Measurements from ENCODE around the gene SYNJ2. TPM values are rescaled to one million over a fixed set of nuclear protein-coding genes. Genes with fewer than 3 reads are reported as not detected.
A peak's percentile ranks its signal among the peaks of the same experiment; 100 is the strongest.
"Not testable (repeated sequence)": the region's sequence is repeated elsewhere in the genome, so short reads cannot be mapped to it uniquely, and the experiment has no call there.

SYNJ2 gene
- total RNA-seq = 18.9 and 22.2 TPM in 2 replicates
- long read RNA-seq, partial matches to known transcripts = 5 of 7 reads
- long read RNA-seq, other reads (novel, unspliced or antisense) = 2 of 7 reads

GRCh38 chr6:157981395-157982101 is at the start of gene SYNJ2:
SYNJ2 (plus strand) TSS chr6:157981863; CDS start chr6:157981962, 99 bp downstream.
- TF ChIP-seq CTCF (IDR thresholded peaks at IDR 0.05; ENCODE audit: unreplicated experiment) = peak; percentile 70
- H3K4me3 Mint-ChIP-seq (ENCODE audit: low read depth) = peak within 1 kb of the TSS; percentile 81
- no peaks in the 10 kb centered on the region for H3K36me3 Mint-ChIP-seq (ENCODE audit: insufficient read depth)
- DNase-seq (ENCODE audit: low spot score, unreplicated experiment) = peak; percentile 73
- H3K9me3 Mint-ChIP-seq (ENCODE audit: low read depth) = no peaks in the 10 kb centered on the region
- H3K27ac Mint-ChIP-seq = peak within 1 kb of the TSS; percentile 80
- H3K4me1 Mint-ChIP-seq (ENCODE audit: low read depth) = peaks cover 16% of the 10 kb centered on the region
- H3K27me3 Mint-ChIP-seq = peaks cover 28% of the 10 kb centered on the region

GRCh38 chr6:157935786-157936185 is 45.9 kb upstream of the SYNJ2 start:
- H3K27ac Mint-ChIP-seq = no peak overlapping the region

GRCh38 chr6:157937318-157937717 is 44.3 kb upstream of the SYNJ2 start:
- DNase-seq (ENCODE audit: low spot score, unreplicated experiment) = no peak
- no peaks in the 10 kb centered on the region for H3K9me3 Mint-ChIP-seq (ENCODE audit: low read depth)
- no peaks in the 10 kb centered on the region for H3K27me3 Mint-ChIP-seq
- H3K4me1 Mint-ChIP-seq (ENCODE audit: low read depth) = peaks cover 8% of the 10 kb centered on the region
- H3K36me3 Mint-ChIP-seq (ENCODE audit: insufficient read depth) = peaks cover 29% of the 10 kb centered on the region
- TF ChIP-seq CTCF (IDR thresholded peaks at IDR 0.05; ENCODE audit: unreplicated experiment) = no peak
- no peak overlapping the region for H3K27ac Mint-ChIP-seq
- H3K4me3 Mint-ChIP-seq (ENCODE audit: low read depth) = no peak overlapping the region

More at GRCh38 chr6:157935786-157936185, 45.9 kb upstream of the SYNJ2 start:
- H3K9me3 Mint-ChIP-seq (ENCODE audit: low read depth) = no peaks in the 10 kb centered on the region
- no peak overlapping the region for H3K4me3 Mint-ChIP-seq (ENCODE audit: low read depth)
- no peak for DNase-seq (ENCODE audit: low spot score, unreplicated experiment)
- H3K27me3 Mint-ChIP-seq = no peaks in the 10 kb centered on the region
- TF ChIP-seq CTCF (IDR thresholded peaks at IDR 0.05; ENCODE audit: unreplicated experiment) = no peak
- peaks cover 8% of the 10 kb centered on the region for H3K4me1 Mint-ChIP-seq (ENCODE audit: low read depth)
- peaks cover 27% of the 10 kb centered on the region for H3K36me3 Mint-ChIP-seq (ENCODE audit: insufficient read depth)

- Mint-ChIP-seq H3K36me3 (ENCODE audit: insufficient read depth) (peaks cover 32% of the 10 kb centered on the region), H3K4me3 (ENCODE audit: low read depth) (no peak overlapping the region), H3K4me1 (ENCODE audit: low read depth) (peaks cover 8% of the 10 kb centered on the region), H3K9me3 (ENCODE audit: low read depth) (no peaks in the 10 kb centered on the region), H3K27ac (no peak overlapping the region), H3K27me3 (no peaks in the 10 kb centered on the region)
- TF ChIP-seq CTCF (IDR thresholded peaks at IDR 0.05; ENCODE audit: unreplicated experiment) = no peak
- no peak for DNase-seq (ENCODE audit: low spot score, unreplicated experiment)
Measured at GRCh38 chr6:157937916-157938315, 43.7 kb upstream of the SYNJ2 start.

- not testable (repeated sequence) for H3K4me3 Mint-ChIP-seq (ENCODE audit: low read depth); DNase-seq (ENCODE audit: low spot score, unreplicated experiment); H3K9me3 Mint-ChIP-seq (ENCODE audit: low read depth); H3K4me1 Mint-ChIP-seq (ENCODE audit: low read depth); H3K27me3 Mint-ChIP-seq
- H3K36me3 Mint-ChIP-seq (ENCODE audit: insufficient read depth) = peaks cover 38% of the 10 kb centered on the region
- H3K27ac Mint-ChIP-seq = peak overlapping the region; percentile 73
Measured at GRCh38 chr6:157940375-157941036, 41.2 kb upstream of the SYNJ2 start.
